Kidney epithelial cell (primary cell): ENCODE measurements around the gene NELL1. TPM values are rescaled to one million over a fixed set of nuclear protein-coding genes. Genes with fewer than 3 reads are reported as not detected.

Experiments used
- DNase-seq: peaks from one replicate; pipeline ENCODE4 v3.0.0-alpha.2; 2010; ENCODE audit warnings: low read depth
- H3K27me3 ChIP-seq: 2 replicates; pipeline ENCODE4 v1.6.0; 2011; ENCODE audit warnings: low read length; ENCODE audit not compliant: control insufficient read depth, insufficient read depth
- H3K36me3 ChIP-seq: 2 replicates; pipeline ENCODE4 v1.5.1; 2011; ENCODE audit warnings: low read length; ENCODE audit not compliant: control insufficient read depth, insufficient read depth
- H3K4me3 ChIP-seq: 2 replicates; pipeline ENCODE4 v1.5.1; 2011; ENCODE audit warnings: low read depth, mild to moderate bottlenecking, control low read depth, low read length
- total RNA-seq: library from RNA; depleted of rRNA; stranded (reverse); fragments of >200 nt; gene quantifications from 2 replicates; pipeline ENCODE4 v1.2.3, GENCODE V29; 2015
- TF ChIP-seq, protein P1 (sequence below): IDR thresholded peaks from 2 replicates; pipeline ENCODE4 v1.5.1; 2011; ENCODE audit warnings: mild to moderate bottlenecking, moderate library complexity, low read length, control low read depth, inconsistent platforms; ENCODE audit not compliant: insufficient read depth, poor library complexity, severe bottlenecking

NELL1 gene
- total RNA-seq, 1 donor from 2014 or later = 0.17 TPM

DNA sequence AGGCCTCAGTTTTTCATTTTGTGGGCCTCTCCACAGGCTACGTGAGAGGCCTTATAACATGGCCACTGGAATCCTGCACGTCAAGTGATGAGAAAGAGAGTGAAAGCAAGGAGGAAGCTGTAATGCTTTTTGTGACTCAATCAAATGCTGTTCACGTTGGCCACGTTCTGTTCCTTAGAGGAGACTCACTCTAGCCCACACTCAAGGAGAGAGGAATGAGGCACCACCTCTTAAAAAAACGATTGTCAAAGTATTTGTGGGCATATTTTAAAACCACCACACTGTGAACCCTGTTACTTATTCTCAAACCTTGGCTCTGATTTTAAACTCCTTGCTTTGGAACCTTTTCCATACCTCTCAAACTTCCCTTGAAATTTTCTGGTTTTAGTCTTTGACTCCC, 705.0 kb downstream of the NELL1 start:
- TF ChIP-seq, protein P1, sequence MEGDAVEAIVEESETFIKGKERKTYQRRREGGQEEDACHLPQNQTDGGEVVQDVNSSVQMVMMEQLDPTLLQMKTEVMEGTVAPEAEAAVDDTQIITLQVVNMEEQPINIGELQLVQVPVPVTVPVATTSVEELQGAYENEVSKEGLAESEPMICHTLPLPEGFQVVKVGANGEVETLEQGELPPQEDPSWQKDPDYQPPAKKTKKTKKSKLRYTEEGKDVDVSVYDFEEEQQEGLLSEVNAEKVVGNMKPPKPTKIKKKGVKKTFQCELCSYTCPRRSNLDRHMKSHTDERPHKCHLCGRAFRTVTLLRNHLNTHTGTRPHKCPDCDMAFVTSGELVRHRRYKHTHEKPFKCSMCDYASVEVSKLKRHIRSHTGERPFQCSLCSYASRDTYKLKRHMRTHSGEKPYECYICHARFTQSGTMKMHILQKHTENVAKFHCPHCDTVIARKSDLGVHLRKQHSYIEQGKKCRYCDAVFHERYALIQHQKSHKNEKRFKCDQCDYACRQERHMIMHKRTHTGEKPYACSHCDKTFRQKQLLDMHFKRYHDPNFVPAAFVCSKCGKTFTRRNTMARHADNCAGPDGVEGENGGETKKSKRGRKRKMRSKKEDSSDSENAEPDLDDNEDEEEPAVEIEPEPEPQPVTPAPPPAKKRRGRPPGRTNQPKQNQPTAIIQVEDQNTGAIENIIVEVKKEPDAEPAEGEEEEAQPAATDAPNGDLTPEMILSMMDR = no peak
- no peak for DNase-seq
- Histone ChIP-seq H3K27me3 (no peaks in the 10 kb centered on the region), H3K4me3 (no peak overlapping the region), H3K36me3 (no peaks in the 10 kb centered on the region)

DNA sequence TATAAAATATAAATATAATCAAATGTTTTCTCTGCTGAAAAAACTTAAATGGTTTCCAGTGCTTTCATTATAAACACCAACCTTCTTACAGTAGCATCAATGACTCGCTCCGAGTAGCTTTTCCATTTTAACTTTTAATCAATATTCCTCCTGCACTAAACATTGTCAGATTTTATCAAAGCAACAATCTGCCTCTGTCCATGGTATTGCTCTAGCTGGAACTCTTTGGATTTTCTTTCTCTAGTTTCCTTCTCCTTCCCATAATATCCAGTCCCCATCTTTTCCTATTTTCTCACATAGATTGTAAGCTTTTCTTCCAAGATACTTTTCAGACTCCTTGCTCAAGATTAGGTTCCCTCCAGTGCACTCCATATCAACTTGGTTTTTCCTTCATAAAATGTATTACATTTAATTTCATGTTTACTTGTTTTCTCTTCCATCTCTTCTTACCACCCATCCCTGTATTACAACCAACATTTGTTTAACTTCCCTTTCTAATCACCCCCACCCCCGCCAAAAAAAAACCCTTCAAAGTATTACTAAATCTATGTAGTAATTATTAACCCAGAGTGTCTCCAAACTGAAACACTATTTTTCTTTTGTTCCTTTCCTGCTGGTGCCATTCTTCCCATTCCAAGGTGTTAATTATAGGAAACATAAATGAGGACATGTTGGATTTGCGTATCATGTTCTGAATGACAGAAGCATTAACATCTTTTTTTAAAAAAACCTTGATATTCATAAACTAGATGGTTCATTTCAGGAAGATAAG, 716.5 kb downstream of the NELL1 start:
- Histone ChIP-seq H3K36me3 (no peaks in the 10 kb centered on the region), H3K4me3 (no peak overlapping the region), H3K27me3 (no peaks in the 10 kb centered on the region)
- no peak for DNase-seq
- TF ChIP-seq, protein P1 = no peak

DNA sequence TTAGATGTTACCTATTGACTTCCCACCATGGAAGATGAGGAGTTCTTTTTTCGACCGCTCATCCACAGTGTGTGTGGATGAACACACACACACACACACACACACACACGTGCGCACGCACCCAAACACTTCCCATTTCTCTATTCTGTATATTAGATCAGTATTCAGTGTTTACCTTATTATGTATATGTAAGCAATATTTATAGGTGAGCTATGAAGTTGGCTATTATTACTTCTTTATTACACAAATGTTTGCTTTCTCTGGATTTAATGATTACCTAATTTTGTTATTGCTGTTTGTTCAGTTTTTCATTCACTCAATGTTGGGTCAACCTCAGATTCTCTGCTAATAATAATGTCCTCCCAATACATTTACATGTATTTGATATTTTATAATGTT, 721.0 kb downstream of the NELL1 start:
- Histone ChIP-seq H3K27me3 (no peaks in the 10 kb centered on the region), H3K4me3 (no peak overlapping the region), H3K36me3 (no peaks in the 10 kb centered on the region)
- no peak for DNase-seq
- TF ChIP-seq, protein P1 = no peak

DNA sequence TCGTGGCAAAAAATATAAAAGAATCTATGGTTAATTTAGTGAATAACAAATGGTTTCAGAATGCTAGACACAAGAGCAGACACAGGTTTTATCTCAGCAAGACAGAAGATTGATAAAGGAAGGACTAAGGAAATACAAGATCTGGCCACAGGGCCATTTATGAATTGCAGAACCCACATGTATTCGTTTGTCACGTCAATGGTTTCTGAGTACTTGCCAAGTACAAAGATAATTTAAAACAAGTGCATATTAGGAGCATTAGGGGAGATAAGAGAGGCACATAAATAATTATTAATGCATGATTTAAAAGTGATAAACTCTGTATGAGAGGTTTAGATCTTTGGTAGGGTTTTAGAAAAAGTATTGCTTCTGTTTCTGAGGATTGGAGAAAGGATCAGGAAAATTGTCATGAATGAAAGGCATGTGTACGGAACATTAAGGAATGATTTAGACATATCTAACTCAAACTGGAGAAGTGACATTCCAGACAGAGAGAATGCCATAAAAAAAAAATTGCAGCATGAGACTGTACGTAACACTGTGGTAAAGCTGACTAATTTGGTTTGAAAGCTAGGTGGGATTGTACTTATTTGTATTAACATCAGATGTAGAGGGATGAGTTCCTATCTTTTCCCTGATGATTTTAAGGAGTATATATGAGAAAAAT, 727.1 kb downstream of the NELL1 start:
- Histone ChIP-seq H3K4me3 (no peak overlapping the region), H3K36me3 (no peaks in the 10 kb centered on the region), H3K27me3 (no peaks in the 10 kb centered on the region)
- DNase-seq = no peak
- TF ChIP-seq, protein P1 = no peak

DNA sequence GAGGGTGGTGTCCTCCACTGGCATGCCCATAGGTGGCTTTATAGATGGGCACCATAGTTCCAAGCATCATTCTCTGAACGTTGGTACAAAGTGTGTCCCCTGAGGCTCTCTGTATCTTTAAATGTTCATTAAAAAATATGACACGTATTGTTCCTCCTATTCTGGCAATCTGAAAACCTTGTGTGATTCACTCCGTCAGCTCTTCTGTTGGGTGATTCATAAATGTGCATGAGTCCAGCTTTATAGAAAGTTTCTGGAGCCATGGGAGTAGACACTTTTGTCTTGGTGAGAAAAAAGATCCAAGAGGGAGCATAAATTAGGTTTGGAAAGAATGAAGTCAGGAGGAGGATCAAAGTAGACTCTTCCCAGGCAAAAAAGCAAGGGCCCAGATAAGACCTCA, 728.8 kb downstream of the NELL1 start:
- no peak for DNase-seq
- no peaks in the 10 kb centered on the region for H3K36me3 ChIP-seq
- no peaks in the 10 kb centered on the region for H3K27me3 ChIP-seq
- no peak overlapping the region for H3K4me3 ChIP-seq
- TF ChIP-seq, protein P1 = no peak
